Testis (tissue), 2 donors: Measurements from ENCODE around the gene LRRC2.

Experiments used
- POLR2A ChIP-seq: fragments of 450-650 bp; IDR thresholded peaks from one replicate; pipeline ENCODE4 v1.6.1; 2017; ENCODE audit warnings: antibody characterized with exemption, mild to moderate bottlenecking, moderate library complexity
- TF ChIP-seq, protein P1 (sequence below), 3 experiments: fragments of 450-650 bp in 2 of 3; fragments of 200-600 bp in 1 of 3; sonication (generic) in 1 of 3; IDR thresholded peaks; one replicate each; pipeline ENCODE4 v1.5.1; 2016 to 2019; ENCODE audit warnings: antibody characterized with exemption in 3 of 3, mild to moderate bottlenecking in 2 of 3, moderate library complexity in 1 of 3

DNA sequence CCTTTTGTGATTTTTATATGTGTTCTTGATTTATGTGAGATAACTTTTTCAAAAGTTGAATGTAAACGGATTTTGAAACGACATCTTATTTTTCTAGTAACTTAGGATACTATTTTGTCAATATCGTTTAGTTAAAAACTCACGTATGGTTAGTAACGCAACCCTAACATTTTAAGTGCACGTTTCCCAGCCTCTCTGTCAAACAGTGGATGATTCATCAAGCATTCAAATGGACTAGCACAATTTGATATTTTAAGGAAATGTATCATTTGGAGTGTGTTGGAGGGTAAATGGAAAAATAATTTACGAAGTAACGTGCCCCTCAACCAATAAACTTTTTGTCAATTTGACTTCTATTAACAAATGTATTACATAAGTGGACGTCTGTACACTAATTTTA is 45.0 kb downstream of the LRRC2 start:
- TF ChIP-seq POLR2A: no peak
- TF ChIP-seq, protein P1, sequence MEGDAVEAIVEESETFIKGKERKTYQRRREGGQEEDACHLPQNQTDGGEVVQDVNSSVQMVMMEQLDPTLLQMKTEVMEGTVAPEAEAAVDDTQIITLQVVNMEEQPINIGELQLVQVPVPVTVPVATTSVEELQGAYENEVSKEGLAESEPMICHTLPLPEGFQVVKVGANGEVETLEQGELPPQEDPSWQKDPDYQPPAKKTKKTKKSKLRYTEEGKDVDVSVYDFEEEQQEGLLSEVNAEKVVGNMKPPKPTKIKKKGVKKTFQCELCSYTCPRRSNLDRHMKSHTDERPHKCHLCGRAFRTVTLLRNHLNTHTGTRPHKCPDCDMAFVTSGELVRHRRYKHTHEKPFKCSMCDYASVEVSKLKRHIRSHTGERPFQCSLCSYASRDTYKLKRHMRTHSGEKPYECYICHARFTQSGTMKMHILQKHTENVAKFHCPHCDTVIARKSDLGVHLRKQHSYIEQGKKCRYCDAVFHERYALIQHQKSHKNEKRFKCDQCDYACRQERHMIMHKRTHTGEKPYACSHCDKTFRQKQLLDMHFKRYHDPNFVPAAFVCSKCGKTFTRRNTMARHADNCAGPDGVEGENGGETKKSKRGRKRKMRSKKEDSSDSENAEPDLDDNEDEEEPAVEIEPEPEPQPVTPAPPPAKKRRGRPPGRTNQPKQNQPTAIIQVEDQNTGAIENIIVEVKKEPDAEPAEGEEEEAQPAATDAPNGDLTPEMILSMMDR (IDR thresholded peaks at IDR 0.05): no peak
